GM21786 (cell line): ENCODE measurements around the gene MESD.

ENCODE experiments used
- ATAC-seq: cut with Tn5 transposase; IDR thresholded peaks from one replicate; pipeline ENCODE4 v1.9.1; 2021; ENCODE audit not compliant: unreplicated experiment

The MESD gene

GRCh38 chr15:80912673-80913072 lies 76.9 kb downstream of the MESD start:
- no peak for ATAC-seq

GRCh38 chr15:80911821-80912220 lies 77.8 kb downstream of the MESD start:
- no peak for ATAC-seq

- no peak for ATAC-seq
Observed at GRCh38 chr15:80906159-80906766, 83.4 kb downstream of the MESD start.

- ATAC-seq, result no peak
Observed at GRCh38 chr15:80904998-80905397, 84.6 kb downstream of the MESD start.

GRCh38 chr15:80902298-80902801 lies 87.3 kb downstream of the MESD start:
- ATAC-seq, result no peak

- no peak for ATAC-seq
Observed at GRCh38 chr15:80898040-80898439, 91.6 kb downstream of the MESD start.
